Progenitor cell of endocrine pancreas (in vitro differentiated cells): ENCODE data around the gene TLE5. TPM values are rescaled to one million over a fixed set of nuclear protein-coding genes. Genes with fewer than 3 reads are reported as not detected.

Source experiments
- DNase-seq: peaks from one replicate; pipeline ENCODE4 v3.0.0; 2021; ENCODE audit warnings: low spot score; ENCODE audit not compliant: unreplicated experiment
- H3K27ac Mint-ChIP-seq: 2 replicates; pipeline ENCODE4 v1.8.0; 2021; ENCODE audit warnings: mild to moderate bottlenecking, moderate library complexity, mixed read lengths
- H3K27me3 Mint-ChIP-seq: 2 replicates; pipeline ENCODE4 v1.8.0; 2021; ENCODE audit warnings: mixed read lengths
- H3K36me3 Mint-ChIP-seq: 2 replicates; pipeline ENCODE4 v1.8.0; 2022; ENCODE audit warnings: mixed read lengths; ENCODE audit not compliant: insufficient read depth
- H3K4me1 Mint-ChIP-seq: 2 replicates; pipeline ENCODE4 v1.8.0; 2021; ENCODE audit warnings: low read depth, mixed read lengths
- H3K4me3 Mint-ChIP-seq: 2 replicates; pipeline ENCODE4 v1.8.0; 2021; ENCODE audit warnings: low read depth, mild to moderate bottlenecking, moderate library complexity, mixed read lengths
- H3K9me3 Mint-ChIP-seq: 2 replicates; pipeline ENCODE4 v1.8.0; 2021; ENCODE audit warnings: low read depth, mixed read lengths
- total RNA-seq: library from RNA; stranded (reverse); gene quantifications from 2 replicates; pipeline ENCODE4 v1.2.1, GENCODE V29; 2021
- TF ChIP-seq, protein P1 (sequence below): fragments of 200-600 bp; sonication (generic); IDR thresholded peaks from one replicate; pipeline ENCODE4 v1.5.0; 2021; ENCODE audit warnings: antibody characterized with exemption, mild to moderate bottlenecking; ENCODE audit not compliant: unreplicated experiment

Gene TLE5
- total RNA-seq, 1 donor from 2014 or later: 507 TPM

DNA sequence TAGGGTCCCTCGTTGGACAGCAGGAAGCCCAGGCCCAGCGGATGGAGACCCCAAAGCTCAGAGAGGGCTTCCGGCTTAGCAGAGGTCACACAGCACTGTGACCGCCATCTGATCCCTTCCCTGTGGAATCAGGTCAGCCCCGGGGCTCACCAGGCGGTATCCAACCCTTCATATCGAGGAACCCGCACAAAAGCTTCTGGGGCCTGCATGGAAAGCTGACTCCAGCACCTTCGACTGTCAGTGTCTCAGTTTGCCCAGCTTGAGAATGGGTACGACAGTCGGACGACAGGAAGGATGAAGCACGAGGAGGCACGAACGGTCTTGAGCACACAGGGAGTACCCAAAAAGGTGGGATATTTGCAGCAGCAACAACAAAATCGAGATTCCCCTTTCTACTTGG lies 2.6 kb downstream of the TLE5 start:
- DNase-seq: no peak
- Mint-ChIP-seq H3K4me3 (peak overlapping the region; percentile 57), H3K27me3 (no peaks in the 10 kb centered on the region), H3K27ac (peak overlapping the region; percentile 69), H3K9me3 (no peaks in the 10 kb centered on the region), H3K4me1 (peaks cover 28% of the 10 kb centered on the region), H3K36me3 (peaks cover 27% of the 10 kb centered on the region)
- TF ChIP-seq, protein P1, sequence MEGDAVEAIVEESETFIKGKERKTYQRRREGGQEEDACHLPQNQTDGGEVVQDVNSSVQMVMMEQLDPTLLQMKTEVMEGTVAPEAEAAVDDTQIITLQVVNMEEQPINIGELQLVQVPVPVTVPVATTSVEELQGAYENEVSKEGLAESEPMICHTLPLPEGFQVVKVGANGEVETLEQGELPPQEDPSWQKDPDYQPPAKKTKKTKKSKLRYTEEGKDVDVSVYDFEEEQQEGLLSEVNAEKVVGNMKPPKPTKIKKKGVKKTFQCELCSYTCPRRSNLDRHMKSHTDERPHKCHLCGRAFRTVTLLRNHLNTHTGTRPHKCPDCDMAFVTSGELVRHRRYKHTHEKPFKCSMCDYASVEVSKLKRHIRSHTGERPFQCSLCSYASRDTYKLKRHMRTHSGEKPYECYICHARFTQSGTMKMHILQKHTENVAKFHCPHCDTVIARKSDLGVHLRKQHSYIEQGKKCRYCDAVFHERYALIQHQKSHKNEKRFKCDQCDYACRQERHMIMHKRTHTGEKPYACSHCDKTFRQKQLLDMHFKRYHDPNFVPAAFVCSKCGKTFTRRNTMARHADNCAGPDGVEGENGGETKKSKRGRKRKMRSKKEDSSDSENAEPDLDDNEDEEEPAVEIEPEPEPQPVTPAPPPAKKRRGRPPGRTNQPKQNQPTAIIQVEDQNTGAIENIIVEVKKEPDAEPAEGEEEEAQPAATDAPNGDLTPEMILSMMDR: no peak

DNA sequence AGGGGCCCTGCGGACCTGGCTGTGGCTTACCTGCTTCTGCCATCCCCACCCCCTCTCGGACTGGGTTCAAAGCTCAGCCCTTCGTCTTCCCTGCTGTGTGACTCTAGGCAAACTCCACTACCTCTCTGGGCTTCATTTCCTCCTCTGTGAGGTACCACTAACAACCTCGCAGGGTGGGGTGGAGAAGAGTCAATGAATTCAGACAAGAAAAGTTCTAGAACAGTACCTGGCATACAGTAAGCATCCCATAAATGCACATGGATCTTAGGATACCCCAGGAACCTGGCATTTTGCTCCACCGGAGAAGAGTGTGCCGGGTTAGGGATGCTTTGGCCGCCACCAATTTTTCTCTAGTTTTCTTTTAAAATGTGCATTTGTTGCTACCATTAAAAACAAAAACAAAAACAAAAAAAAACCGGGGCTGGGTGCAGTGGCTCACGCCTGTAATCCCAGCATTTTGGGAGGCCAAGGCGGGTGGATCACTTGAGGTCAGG lies 3.4 kb downstream of the TLE5 start:
- Mint-ChIP-seq H3K4me1 (peaks cover 31% of the 10 kb centered on the region), H3K36me3 (peaks cover 30% of the 10 kb centered on the region), H3K27me3 (no peaks in the 10 kb centered on the region), H3K27ac (no peak overlapping the region), H3K9me3 (no peaks in the 10 kb centered on the region), H3K4me3 (no peak overlapping the region)
- DNase-seq: no peak
- TF ChIP-seq, protein P1: no peak

DNA sequence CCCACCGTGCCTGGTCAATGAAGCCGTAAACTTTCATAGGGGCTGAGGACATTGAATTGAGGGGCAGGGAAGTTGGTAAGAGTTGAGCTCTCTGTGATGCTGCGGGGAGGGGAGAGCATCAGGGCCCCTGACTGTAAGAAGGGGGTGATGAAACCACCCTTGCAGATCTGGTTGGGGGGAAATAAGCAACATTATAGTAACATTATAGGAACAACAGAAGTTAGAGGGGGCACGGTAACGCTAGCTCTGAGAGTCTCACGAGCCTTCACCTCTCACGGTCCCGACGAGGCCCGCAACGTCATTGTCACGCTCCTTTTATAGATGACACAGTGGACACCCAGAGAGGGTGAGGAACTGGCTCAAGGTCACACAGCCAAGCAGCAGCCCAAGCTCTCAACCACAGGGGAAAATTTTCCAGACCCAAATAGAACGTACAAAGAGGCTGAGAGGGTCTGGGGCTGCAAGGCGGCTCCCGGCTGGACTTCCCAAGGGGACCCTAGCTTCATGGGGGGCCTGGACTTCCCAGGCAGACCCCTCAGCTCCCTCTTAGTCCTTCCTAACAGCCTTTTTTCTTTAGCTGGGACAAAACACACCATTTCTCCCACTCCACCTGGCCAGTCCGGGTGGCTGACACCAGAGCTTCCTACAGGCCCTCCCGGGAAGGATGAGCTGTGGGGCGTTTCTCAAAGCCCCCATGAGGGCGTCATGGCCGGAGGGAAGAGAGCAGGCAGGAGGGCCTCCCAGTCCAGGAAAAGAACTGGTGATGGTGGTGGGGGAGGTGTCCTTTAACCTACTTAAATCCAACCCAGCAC lies 4.1 kb downstream of the TLE5 start:
- TF ChIP-seq, protein P1: no peak
- no peaks in the 10 kb centered on the region for H3K27me3 Mint-ChIP-seq
- H3K4me1 Mint-ChIP-seq: peaks cover 28% of the 10 kb centered on the region
- H3K36me3 Mint-ChIP-seq: peaks cover 30% of the 10 kb centered on the region
- DNase-seq: no peak
- H3K4me3 Mint-ChIP-seq: peak overlapping the region; percentile 31
- H3K27ac Mint-ChIP-seq: no peak overlapping the region
- no peaks in the 10 kb centered on the region for H3K9me3 Mint-ChIP-seq

DNA sequence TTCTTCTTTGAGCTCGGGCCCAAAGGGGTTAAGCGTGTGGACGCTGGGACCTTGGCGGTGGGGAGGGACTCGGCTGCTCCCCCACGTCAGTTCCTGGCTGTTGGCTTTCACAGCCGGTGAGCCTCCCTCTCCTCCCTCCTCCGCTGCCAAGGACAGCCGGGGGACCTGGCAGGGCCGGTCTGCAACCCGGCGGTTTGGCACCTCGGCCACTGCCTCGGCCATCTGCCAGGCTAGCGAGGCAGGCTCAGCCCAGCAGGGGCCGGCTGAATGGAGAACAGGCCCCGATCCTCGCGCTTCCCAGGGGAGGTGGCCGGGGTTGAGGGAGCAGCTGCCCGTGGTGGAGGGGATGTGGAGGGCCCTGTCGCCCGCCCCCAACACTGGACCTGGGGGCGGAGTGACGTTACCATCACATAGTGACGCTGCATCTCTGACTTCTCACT lies 5.0 kb downstream of the TLE5 start:
- DNase-seq: no peak
- no peaks in the 10 kb centered on the region for H3K27me3 Mint-ChIP-seq
- no peaks in the 10 kb centered on the region for H3K9me3 Mint-ChIP-seq
- H3K27ac Mint-ChIP-seq: peak overlapping the region; percentile 79
- TF ChIP-seq, protein P1: no peak
- no peak overlapping the region for H3K4me3 Mint-ChIP-seq
- peaks cover 30% of the 10 kb centered on the region for H3K36me3 Mint-ChIP-seq
- peaks cover 25% of the 10 kb centered on the region for H3K4me1 Mint-ChIP-seq

DNA sequence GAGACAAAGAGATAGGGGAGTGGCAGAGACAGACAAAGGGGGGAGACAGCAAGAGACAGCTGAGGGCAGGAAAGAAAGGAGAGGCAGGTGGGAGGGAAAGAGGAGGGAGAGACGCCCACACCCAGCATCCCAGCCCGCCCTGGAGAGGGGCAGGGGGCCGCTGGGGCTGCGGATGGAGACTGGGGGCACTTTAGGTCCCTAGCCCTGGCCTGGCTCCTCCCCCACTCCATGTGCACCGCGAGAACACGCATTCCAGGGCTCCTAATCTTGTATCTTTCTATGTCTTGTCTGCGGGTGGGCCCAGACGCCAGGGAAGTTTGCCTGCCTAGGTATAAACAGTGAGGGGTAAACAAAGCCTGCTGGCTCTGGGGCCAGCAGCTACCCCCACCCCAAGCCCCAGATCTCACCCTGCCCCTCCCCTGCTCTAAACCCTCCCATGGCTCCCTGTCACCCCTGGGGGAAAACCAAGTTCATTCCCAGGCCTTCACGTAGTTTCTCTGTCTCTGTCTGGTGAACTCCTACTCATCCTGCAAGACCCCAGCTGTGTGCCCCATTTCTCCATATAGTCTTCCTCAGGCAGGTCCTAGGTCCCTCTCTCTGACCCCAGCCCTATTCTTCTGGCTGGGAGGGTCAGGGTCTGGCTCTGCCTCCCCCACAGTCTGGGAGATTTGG lies 5.7 kb downstream of the TLE5 start:
- H3K9me3 Mint-ChIP-seq: no peaks in the 10 kb centered on the region
- no peaks in the 10 kb centered on the region for H3K27me3 Mint-ChIP-seq
- H3K27ac Mint-ChIP-seq: peak overlapping the region; percentile 77
- TF ChIP-seq, protein P1: no peak
- no peak overlapping the region for H3K4me3 Mint-ChIP-seq
- DNase-seq: no peak
- H3K36me3 Mint-ChIP-seq: peaks cover 30% of the 10 kb centered on the region
- peaks cover 25% of the 10 kb centered on the region for H3K4me1 Mint-ChIP-seq
